SKM-1 (cell line): ENCODE data around the gene TMCO1.
"Not testable (repeated sequence)": the region's sequence is repeated elsewhere in the genome, so short reads cannot be mapped to it uniquely, and the experiment has no call there.

Source experiments
- DNase-seq: peaks from one replicate; lab custom pipeline; 2025; ENCODE audit not compliant: unreplicated experiment; lab: John Stamatoyannopoulos, UW

The TMCO1 gene

GRCh38 chr1:165688046-165688445 is 80.6 kb downstream of the TMCO1 start:
- DNase-seq, result no peak

- DNase-seq, result no peak
Observed at GRCh38 chr1:165686971-165687433, 81.7 kb downstream of the TMCO1 start.

GRCh38 chr1:165686121-165686970 is 82.3 kb downstream of the TMCO1 start:
- no peak for DNase-seq

GRCh38 chr1:165683848-165684485 is 84.7 kb downstream of the TMCO1 start:
- DNase-seq, result no peak

- DNase-seq, result not testable (repeated sequence)
Observed at GRCh38 chr1:165680773-165681172, 87.9 kb downstream of the TMCO1 start.

GRCh38 chr1:165680303-165680702 is 88.4 kb downstream of the TMCO1 start:
- DNase-seq, result no peak

- no peak for DNase-seq
Observed at GRCh38 chr1:165679282-165680036, 89.2 kb downstream of the TMCO1 start.

- no peak for DNase-seq
Observed at GRCh38 chr1:165678509-165678908, 90.2 kb downstream of the TMCO1 start.
